ENCODE measurements around the gene MACC1.

- TF ChIP-seq, protein P1, sequence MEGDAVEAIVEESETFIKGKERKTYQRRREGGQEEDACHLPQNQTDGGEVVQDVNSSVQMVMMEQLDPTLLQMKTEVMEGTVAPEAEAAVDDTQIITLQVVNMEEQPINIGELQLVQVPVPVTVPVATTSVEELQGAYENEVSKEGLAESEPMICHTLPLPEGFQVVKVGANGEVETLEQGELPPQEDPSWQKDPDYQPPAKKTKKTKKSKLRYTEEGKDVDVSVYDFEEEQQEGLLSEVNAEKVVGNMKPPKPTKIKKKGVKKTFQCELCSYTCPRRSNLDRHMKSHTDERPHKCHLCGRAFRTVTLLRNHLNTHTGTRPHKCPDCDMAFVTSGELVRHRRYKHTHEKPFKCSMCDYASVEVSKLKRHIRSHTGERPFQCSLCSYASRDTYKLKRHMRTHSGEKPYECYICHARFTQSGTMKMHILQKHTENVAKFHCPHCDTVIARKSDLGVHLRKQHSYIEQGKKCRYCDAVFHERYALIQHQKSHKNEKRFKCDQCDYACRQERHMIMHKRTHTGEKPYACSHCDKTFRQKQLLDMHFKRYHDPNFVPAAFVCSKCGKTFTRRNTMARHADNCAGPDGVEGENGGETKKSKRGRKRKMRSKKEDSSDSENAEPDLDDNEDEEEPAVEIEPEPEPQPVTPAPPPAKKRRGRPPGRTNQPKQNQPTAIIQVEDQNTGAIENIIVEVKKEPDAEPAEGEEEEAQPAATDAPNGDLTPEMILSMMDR (IDR thresholded peaks at IDR 0.05), result no peak
- no peak for TF ChIP-seq POLR2A (IDR thresholded peaks at IDR 0.05)
Measured at GRCh38 chr7:20199015-20199737, 18.0 kb downstream of the MACC1 start.
